CD1c-positive myeloid dendritic cell (primary cell): ENCODE data around the gene PPP2R5D.
A peak's percentile ranks its signal among the peaks of the same experiment; 100 is the strongest.
"Not testable (repeated sequence)": the region's sequence is repeated elsewhere in the genome, so short reads cannot be mapped to it uniquely, and the experiment has no call there.

Experiments used
- DNase-seq: peaks from one replicate; pipeline ENCODE4 v3.0.0-alpha.2; 2016; ENCODE audit errors: extremely low spot score

The PPP2R5D gene

DNA sequence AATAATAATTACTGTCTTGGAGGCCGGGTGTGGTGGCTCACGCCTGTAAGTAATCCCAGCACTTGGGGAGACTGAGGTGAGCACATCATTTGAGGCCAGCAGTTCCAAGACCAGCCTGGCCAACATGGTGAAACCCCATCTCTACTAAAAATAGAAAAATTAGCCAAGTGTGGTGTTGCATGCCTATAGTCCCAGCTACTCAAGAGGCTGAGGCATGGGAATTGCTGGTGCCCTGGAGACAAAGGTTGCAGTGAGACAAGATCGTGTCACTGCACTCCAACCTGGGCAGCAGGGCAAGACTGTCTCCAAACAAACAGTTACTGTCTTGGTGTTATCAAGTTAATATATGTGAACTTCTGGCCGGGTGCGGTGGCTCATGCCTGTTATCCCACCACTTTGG, 42.0 kb downstream of the PPP2R5D start:
- no peak for DNase-seq

DNA sequence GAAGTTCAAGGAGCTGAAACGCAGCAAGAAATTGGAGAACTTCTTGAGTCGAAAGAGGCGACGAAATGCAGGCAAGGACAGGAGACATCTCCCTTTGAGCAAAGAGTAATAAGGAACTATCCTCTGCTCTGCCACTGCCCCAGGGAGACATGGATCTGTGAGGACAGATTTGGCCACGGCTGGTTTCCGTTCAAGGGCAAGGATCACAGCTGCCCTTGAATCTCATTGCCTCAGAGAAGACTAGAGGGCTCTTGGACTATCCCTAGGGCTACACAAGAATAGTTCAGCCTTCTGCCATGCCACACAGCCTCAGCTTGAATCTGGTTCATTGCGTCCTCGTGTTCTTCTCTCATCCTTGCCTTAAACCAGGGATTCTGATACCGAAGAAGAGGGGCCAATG, 44.8 kb downstream of the PPP2R5D start:
- DNase-seq = no peak

DNA sequence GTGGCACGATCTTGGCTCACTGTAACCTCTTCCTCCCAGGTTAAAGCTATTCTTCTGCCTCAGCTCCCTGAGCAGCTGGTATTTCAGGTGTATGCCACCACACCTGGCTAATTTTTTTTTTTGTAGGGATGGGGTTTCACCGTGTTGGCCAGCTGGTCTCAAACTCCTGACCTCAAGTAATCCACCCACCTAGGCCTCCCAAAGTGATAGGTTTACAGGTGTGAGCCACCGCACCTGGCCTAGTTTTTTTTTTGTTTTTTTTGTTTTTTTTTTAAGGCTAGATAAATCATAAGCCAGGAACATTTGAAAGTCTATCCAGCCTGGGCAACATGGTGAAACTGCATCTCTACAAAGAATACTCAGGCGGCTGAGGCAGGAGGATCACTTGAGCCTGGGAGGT, 48.0 kb downstream of the PPP2R5D start:
- DNase-seq = no peak

DNA sequence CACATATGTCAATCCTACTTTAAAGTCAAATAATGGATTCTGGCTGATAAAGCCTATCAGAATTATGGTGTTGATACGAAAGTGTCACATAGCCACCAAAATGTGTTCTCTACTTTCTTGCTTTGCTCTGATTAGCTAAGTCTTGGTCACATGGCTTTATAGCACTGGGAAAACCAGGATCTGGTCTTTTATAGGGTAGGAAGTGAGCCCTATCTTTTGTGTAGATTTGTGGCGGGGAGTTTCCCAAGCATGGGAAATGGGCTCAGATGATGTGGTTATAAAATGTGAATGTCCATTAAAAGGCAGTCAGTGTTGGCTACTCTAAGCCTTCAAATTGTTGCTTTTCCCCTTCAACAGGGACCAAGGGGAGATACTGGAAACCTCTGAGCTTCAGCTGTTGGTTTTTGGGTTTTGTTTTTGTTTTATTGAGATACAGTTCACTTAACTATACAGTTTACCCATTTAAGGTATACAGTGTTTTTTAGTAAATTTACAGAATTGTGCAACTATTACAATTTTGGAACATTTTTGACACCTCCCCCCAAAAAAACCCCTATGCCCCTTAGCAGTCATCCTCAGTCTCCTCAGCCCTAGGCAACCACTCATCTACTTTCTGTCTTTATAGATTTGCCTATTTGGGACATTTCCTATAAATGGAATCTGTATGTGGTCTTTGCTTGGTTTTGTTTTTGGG, 49.3 kb downstream of the PPP2R5D start:
- DNase-seq = no peak

DNA sequence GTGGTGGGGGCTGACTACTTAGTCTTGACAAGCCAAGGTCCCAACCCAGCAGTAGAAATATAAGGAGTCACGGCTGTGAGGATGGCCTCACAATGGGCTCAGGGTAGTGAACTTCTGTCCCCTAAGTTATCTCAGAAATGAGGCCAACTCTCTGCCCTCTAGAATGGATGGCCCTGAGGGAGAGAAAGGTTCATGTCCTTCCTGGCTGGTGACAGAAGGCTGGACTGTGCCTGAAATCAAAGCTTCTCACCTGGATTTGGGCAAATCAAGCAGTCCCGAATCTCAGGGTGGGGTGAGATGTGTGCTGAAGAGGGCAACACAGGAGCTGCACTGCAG, 49.8 kb downstream of the PPP2R5D start:
- no peak for DNase-seq

DNA sequence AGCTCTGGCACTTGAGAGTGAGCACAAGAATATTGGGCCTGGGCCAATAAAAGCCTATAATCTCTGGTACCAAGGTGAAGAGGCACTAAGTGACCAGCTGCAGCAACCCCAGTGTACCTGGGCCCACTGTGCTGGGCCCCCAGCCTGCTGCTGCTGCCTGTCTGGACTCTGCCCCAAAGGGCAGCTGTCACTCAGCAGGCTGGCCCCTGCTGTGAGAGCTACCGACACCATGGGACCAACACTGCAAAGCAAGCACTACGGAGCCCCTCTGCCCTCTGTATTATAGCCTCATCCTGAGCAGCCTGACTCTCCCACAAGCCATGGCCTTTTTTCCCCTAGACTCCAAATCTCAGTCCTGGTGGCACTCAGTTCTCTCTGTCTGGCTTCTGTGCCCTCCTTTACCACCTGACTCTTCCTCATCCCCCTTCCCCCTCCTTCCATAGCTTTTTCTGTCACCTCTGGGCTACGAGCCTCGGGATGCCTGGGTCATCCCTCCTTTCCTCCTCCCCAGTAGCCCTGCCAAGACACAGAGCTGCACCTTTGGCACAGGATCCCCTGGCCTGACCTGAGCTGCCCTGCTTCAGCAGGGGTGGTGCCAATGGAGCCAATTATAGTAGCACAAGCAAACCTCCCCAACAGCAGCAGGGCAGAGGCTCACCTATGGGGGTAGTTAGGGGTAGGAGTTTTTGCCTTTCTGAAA, 51.3 kb downstream of the PPP2R5D start:
- no peak for DNase-seq

DNA sequence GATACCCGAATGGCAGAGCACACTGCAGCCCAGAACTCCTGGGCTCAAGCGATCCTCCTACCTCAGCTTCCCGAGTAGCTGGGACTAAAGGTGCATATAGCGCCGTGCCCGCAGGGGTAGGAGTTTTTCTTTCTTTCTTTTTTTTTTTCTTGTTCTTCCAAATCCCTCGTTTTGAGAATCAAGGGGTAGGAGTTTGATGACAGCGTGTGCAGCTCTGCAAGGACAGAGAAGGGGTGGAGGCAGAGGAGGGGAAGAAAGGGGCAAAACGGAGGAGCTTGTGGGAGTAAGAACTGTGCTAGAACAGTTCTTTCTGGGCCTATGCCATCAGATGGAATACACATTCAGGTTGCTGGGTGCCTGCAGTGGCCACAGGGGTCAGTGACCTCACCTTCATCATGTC, 52.3 kb downstream of the PPP2R5D start:
- DNase-seq = no peak

DNA sequence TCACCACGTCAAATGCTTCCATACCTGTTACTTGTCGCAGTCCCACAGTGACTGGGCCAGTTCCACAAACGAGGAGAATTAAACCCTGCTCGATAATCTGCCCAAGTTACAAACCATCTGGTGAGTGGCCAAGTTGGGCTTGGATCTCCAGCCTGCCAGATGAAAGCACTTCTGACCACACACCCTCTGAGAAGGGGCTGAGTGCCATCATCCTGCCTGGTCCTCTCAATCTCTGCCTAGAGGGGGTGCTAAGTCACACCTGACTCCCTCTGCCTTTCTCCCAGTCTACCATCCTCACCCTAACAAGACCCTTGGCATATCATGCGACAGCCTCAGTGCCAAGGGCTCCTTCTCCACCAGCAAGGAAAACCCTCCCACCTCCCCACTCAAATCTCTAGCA, 52.8 kb downstream of the PPP2R5D start:
- DNase-seq = no peak

DNA sequence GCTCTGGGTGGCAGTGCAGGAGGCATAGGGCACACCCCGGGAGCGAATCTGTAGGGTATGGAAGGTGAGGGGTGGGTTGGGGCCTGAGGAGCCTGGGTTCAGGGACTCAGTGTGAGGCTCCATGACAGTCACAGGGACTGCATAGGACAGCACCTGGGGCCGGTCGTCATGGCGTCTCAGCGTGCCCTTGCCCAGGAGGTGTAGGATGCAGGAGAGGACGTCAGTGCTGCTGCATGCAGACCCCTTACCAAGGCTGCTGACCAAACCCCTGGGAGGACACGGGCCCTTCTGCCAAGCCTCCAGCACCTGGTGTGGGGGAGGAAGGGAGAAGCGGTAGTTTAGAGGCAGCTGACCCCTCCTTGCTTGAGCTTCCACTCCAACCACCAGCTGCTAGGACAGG, 53.3 kb downstream of the PPP2R5D start:
- DNase-seq = no peak

DNA sequence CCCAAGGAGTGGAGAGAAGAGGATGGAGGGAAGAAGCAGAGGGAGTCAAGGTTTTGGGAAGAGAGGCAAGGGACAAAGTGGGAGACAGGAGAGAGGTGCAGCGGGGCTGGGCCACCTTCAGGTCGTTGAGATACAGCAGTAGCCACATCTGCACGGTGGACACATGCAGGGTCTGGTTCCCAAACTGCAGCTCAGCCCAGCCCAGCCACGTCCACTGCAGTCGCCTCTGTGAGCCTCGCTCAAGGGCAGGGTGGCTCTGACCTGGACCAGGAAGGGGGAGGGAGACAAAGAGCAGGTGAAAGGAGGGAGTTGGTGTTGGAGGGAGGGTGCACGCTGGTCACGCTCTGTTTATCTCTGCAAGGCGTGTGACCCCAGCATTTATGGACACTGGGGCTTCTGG, 54.4 kb downstream of the PPP2R5D start:
- DNase-seq = no peak

DNA sequence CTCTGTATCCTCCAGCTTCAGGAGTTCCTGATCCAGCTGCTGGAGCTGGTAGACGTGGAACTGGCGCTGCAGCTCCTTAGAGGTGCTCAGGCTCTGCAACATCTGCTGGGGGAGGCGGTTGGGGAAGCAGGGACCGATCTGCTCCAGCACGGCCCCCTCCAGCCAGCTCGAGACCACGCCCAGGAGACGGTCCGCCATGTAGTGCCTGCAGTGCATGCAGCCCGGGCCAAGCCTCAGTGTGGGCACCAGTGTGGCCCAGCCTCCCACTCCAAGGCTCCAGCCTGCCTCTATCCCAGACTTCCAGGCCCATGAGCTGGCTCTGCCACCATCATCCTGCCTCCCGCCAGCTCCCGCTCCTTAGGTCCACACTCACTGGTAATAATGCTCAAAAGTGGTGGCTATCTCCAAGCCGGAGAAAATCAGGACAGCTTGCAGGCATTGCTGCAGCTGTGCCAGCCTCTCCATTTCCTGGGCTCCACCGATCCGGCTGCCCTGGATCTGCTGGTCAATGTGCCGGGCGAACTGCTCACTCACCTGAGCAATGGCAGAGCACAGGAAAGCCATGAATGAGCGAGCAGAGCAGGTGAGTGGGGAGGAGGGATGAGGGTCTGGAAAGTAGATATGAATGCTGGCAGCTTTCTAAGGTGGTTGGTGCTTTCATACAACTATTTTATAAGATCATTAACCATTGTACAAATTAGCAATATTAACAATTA, 56.3 kb downstream of the PPP2R5D start:
- DNase-seq = no peak

DNA sequence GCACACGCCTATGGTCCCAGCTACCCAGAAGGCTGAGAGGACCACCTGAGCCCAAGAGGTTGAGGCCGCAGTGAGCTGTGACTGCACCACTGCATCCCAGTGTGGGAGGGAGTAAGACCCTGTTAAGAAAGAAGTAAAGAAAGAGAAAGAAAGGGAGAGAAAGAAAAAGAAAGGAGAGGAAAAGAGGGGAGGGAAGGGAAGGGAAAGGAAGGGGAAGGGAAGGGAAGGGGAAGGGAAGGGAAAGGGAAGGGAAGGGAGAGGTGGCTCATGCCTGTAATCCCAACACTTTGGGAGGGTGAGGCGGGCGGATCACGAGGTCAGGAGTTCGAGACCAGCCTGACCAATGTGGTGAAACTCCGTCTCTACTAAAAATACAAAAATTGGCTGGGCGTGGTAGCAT, 57.1 kb downstream of the PPP2R5D start:
- DNase-seq = not testable (repeated sequence)

DNA sequence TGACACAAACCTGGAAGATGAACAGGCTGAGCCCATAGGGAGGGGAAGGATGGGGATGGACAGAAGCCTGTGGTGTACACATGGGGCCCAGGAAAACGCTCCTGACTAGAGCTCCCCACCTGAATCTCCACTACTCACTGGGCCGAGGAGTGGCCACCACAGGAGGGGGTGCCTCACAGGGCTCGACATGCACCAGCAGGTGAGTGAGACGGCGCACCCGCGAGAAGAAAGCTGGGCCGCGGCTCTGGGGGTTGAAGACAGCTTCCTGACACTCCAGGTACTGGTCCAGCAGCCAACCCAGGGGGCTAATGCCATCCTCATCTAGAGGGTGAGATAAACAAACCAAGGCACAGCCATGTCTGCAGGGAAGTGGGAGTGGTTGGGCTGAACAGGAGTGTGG, 58.9 kb downstream of the PPP2R5D start:
- DNase-seq = no peak

DNA sequence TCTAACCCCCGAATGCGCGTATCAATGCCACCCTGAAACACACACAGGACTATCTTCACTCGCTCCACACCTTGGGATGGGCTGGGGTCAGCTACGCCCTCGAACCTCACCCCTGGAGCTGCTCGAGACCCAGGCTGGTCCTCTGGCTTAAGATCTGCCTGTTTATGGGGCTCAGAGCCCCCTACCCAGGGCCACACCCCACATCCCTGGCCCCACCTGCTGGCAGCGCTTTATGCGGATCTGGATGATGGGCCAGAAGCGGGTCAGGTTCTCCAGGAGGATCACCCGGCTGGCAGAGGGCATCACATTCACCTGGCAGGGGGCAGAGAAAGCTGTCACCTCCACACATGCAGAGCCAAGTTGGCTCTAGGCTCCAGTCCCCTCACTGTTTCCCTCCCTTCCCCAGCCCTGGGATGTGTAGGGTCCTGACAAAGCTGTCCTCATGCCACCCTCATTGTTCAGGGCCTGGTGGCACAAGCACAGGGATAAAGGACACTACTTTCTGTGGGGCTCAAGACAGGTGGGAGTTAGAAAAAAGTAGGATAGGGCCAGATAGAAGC, 61.1 kb downstream of the PPP2R5D start:
- DNase-seq = no peak

DNA sequence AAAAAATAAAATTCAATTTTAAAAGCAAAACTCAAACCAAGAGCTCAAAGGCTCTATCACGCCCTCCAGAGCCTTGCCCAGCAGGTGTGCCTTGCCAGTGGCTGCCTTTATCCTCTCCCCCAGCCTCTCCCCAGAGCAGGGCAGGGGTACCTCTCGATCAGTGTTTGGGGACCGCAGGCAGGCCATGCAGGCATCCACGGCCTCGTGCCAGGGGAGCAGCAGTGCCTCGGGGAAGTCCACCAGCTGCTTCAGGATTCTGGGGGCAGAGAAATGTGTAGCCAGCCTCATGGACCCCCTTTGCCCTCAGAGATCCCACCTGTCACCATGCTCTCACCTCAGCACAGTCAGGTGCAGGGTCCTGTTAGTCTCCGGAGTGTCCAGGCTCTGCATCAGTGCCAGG, 63.6 kb downstream of the PPP2R5D start:
- DNase-seq = no peak

DNA sequence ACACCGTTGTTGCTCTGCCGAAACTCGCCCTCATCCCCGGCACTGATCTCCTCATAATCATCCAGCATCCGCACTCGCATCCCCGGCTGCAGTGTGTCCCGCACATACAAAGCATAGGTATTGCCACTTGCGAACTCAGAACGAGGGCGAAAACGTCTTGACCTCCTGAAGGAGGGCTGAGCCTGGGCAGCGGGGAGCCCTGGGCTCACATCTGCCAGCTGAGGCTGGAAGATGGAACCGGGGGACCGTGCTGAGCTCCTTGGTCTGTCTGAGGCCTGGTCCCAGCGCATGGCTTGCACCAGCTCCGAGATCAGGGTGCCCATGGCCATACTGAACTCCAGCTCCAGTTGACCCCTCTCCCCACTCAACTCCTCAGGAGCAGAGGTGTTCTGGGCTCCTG, 66.6 kb downstream of the PPP2R5D start:
- DNase-seq = no peak

DNA sequence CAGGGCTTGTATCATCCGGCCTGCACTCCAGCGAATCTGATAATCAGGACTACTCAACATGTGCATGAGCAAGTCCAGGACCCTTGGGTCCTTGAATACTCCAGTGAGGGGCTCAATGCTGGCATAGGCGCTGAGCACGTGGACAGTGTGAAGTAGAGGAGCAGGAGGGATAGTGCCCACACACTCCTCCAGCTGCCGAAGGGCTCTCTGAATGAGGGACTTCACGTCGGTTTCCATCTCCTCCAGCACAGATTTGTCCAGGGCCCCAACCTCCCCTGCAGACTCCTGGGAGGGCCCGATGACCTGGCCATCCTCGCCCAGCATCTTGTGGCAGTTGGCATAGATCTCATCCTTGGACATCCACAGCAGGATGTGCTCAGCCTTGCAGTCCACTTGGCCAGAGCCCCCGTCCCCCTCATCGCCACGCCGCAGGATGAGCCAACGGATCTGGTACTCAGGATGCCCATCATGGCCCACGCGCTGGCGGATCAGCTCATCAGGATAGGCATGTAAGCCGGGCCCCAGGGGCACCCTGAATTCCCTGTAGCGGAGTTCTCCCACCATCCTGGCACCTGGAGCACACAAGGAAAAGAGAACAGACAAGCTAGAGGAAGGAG, 68.0 kb downstream of the PPP2R5D start:
- no peak for DNase-seq

DNA sequence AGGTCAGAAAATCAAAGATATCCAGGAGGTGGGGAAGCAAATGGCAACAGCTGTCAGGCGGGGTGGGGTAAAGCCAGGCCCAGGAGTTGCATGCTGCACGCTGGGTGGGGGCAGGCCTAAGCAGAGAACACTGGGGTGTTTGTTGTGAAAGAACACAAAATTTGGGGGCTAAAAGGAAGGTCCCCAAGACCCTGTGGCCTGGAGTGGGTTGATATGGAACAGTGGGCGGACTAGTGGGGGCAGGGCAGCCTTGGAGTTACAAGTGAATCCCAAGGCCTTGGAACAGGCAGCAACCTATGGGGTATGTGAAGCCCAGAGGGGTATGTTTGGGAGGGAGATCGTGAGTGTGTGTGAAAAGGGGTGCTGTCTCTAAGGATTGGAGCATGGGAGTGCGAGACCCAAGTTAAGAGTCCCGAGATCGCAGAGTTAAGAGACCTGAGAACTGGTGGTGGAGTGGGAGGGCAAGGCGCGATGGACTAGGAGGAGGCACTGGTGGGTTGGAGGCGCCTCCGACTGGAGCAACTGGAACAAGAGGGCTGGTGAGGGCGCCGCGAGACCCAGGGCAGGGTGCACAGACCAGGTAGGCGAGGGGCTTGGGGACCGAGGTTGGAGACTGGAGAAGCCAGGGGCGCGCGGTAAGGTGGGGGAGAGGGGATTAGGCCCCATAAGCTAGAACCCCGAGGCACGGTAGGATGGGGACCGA, 68.6 kb downstream of the PPP2R5D start:
- no peak for DNase-seq

DNA sequence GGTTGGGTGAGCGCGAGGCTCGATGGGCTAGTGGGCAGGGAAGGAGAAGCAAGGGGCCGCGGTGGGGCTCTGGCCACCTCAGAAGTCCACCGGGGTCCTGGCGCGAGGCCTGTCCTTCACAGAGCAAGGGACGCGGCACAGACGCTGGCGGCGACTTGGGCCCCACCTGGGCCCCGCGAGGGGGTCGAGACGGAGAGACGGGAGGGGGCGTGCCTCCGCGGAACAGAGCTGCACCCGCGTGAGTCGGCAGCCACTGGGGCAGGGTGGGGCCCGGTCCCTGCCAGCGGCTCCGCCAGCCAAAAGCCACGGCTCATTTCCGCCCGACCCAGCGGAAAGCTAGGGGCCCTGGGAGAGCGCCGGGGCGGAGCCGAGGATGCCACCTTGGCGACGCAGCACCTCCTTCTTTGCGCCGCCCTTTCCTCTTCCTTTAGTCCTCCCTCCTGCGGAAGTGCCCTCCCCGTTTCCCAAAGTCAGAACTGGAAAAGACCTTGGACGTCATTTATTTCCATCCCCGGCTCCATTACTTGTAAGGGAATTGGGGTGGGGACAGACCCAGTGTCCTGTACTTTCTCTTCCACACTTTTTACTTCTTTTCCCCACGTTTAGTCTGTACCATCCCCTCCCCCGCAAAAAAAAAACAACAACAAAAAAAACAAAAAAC, 69.3 kb downstream of the PPP2R5D start, which contains the start of gene CUL7:
Gene CUL7, minus strand, starts transcription at position 307 of the 661 bp plus-strand sequence. CDS start 1,063 bp downstream, outside the sequence.
- peak; percentile 89 for DNase-seq

DNA sequence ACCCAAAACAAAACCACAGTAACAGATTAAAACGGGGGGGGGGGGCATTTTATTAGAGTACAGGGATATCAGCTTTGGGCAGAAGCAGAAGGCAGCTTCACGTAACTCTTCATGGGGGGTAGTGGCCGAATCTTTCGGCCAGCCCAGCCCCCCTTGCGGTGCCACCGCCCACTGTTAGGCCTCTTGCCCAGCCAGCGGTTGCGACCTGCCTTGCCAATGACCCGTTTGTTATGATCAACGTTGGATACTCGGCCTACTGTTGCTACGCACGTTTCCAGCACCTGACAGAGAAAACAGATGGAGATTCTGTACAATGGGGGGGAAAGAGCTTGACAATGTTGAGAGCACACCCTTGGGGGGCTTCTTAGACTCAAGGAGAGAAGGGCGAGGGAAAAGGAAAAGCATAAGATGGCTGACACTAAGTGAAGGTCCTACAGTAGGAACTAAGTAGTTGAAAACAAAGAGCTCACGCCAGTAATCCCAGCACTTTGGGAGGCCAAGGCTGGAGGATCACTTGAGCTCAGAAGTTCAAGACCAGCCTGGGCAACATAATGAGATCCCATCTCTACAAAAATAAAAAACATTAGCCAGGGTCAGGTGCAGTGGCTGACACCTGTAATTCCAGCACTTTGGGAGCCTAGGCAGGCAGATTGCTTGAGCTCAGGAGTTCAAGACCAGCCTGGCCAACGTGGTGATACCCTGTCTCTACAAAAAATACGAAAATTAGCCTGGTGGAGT, 70.0 kb downstream of the PPP2R5D start:
- no peak for DNase-seq
